A673 (cell line): ENCODE results near the gene CBX3. TPM values are rescaled to one million over a fixed set of nuclear protein-coding genes. Genes with fewer than 3 reads are reported as not detected.
"Not testable (repeated sequence)": the region's sequence is repeated elsewhere in the genome, so short reads cannot be mapped to it uniquely, and the experiment has no call there.

Experiments
- Bru-seq: library from RNA; stranded (reverse); fragments of 400-500 nt; gene quantifications from one replicate; lab custom pipeline; 2021; lab: Mats Ljungman, UMichigan
- BruChase-seq, 2 experiments: library from RNA; stranded (reverse); fragments of 400-500 nt; gene quantifications; one replicate each; lab custom pipeline; 2021; lab: Mats Ljungman, UMichigan
- BruUV-seq: library from RNA; stranded (reverse); fragments of 400-500 nt; replicated peaks from 2 replicates; lab custom pipeline; 2021; lab: Mats Ljungman, UMichigan
- CTCF ChIA-PET: fragments of 300-600 bp; sonication (Branson Sonifier 250); formaldehyde crosslinking; loops from one replicate; lab custom pipeline; 2022; ENCODE audit warnings: antibody characterized with exemption; lab: Charles Lee
- POLR2A ChIA-PET: fragments of 300-600 bp; sonication (Branson Sonifier 250); formaldehyde crosslinking; loops from one replicate; lab custom pipeline; 2022; ENCODE audit warnings: antibody characterized with exemption; ENCODE audit not compliant: low non-redundant PET; lab: Charles Lee
- DNase-seq: peaks from one replicate; pipeline ENCODE4 v3.0.0-alpha.2; 2015; ENCODE audit warnings: low spot score
- H3K27ac ChIP-seq: fragments of 200-600 bp; sonication (generic); 2 replicates; pipeline ENCODE4 v1.5.1; 2016; ENCODE audit warnings: mixed run types, low read depth, mild to moderate bottlenecking, mixed read lengths, antibody characterized with exemption, low read length; ENCODE audit not compliant: poor library complexity, severe bottlenecking
- H3K27me3 ChIP-seq: fragments of 200-600 bp; sonication (generic); replicated peaks from 2 replicates; pipeline ENCODE4 v1.6.1; 2017; ENCODE audit warnings: mixed run types, low read depth, mild to moderate bottlenecking, mixed read lengths, antibody characterized with exemption, low read length; ENCODE audit not compliant: insufficient read depth, poor library complexity
- H3K36me3 ChIP-seq: fragments of 200-600 bp; sonication (generic); 2 replicates; pipeline ENCODE4 v1.6.1; 2016; ENCODE audit warnings: mixed run types, mild to moderate bottlenecking, mixed read lengths, antibody characterized with exemption, low read length; ENCODE audit not compliant: insufficient read depth, poor library complexity, severe bottlenecking
- H3K4me1 ChIP-seq: fragments of 200-600 bp; sonication (generic); 2 replicates; pipeline ENCODE4 v1.6.1; 2017; ENCODE audit warnings: mixed run types, mild to moderate bottlenecking, mixed read lengths, antibody characterized with exemption, low read length; ENCODE audit not compliant: insufficient read depth, poor library complexity, severe bottlenecking
- H3K4me3 ChIP-seq: fragments of 200-600 bp; sonication (generic); 2 replicates; pipeline ENCODE4 v1.5.1; 2016; ENCODE audit warnings: low read depth, mixed run types, mild to moderate bottlenecking, mixed read lengths, low read length; ENCODE audit not compliant: poor library complexity, severe bottlenecking
- H3K9me3 ChIP-seq: fragments of 200-600 bp; sonication (generic); 2 replicates; pipeline ENCODE4 v1.6.1; 2016; ENCODE audit warnings: mixed run types, low read depth, mild to moderate bottlenecking, mixed read lengths, antibody characterized with exemption, low read length; ENCODE audit not compliant: poor library complexity, severe bottlenecking
- EZH2 ChIP-seq: fragments of 200-600 bp; sonication (generic); IDR thresholded peaks from 2 replicates; pipeline ENCODE4 v1.6.1; 2017; ENCODE audit warnings: borderline replicate concordance, low read depth, mild to moderate bottlenecking, mixed read lengths, antibody characterized with exemption, low read length; ENCODE audit not compliant: poor library complexity, severe bottlenecking
- intact Hi-C: fragments of 100-400 bp; cut with micrococcal nuclease; formaldehyde crosslinking; loops from one replicate; pipeline ENCODE4 v1.10.0; 2022; ENCODE audit not compliant: unreplicated experiment
- long read RNA-seq: library from polyadenylated mRNA; stranded (forward); transcript quantifications from one replicate; pipeline ENCODE4 v2.0.0, GENCODE V29; 2022
- total RNA-seq: library from RNA; stranded (reverse); gene quantifications from 2 replicates; pipeline ENCODE4 v1.2.3, GENCODE V29; 2021
- TF ChIP-seq, protein P1 (sequence below): fragments of 300-800, 200-600 bp; sonication (generic); conservative IDR thresholded peaks from 2 replicates; pipeline ENCODE4 v1.5.1; 2017; ENCODE audit warnings: low read depth, mild to moderate bottlenecking, antibody characterized with exemption, low read length, moderate library complexity, mixed read lengths

Gene CBX3
- total RNA-seq (228 TPM in 2 replicates), Bru-seq, nascent RNA (percentile 98 among the genes with signal in this experiment), BruChase-seq, experiment 1, labeled RNA remaining after a 2-hour chase (percentile 99 among the genes with signal in this experiment), BruChase-seq, experiment 2, labeled RNA remaining after a 6-hour chase (percentile 99 among the genes with signal in this experiment)
- long read RNA-seq, transcript CBX3-203 (6 exons, 1,717 nt): minor isoform, 8 of 615 reads
- long read RNA-seq, transcript CBX3-201 (6 exons, 2,128 nt): minor isoform, 14 of 615 reads
- long read RNA-seq, transcript CBX3-202 (6 exons, 1,857 nt): major isoform, 520 of 615 reads
- long read RNA-seq, partial matches to known transcripts: 25 of 615 reads
- long read RNA-seq, other reads (novel, unspliced or antisense): 46 of 615 reads

DNA sequence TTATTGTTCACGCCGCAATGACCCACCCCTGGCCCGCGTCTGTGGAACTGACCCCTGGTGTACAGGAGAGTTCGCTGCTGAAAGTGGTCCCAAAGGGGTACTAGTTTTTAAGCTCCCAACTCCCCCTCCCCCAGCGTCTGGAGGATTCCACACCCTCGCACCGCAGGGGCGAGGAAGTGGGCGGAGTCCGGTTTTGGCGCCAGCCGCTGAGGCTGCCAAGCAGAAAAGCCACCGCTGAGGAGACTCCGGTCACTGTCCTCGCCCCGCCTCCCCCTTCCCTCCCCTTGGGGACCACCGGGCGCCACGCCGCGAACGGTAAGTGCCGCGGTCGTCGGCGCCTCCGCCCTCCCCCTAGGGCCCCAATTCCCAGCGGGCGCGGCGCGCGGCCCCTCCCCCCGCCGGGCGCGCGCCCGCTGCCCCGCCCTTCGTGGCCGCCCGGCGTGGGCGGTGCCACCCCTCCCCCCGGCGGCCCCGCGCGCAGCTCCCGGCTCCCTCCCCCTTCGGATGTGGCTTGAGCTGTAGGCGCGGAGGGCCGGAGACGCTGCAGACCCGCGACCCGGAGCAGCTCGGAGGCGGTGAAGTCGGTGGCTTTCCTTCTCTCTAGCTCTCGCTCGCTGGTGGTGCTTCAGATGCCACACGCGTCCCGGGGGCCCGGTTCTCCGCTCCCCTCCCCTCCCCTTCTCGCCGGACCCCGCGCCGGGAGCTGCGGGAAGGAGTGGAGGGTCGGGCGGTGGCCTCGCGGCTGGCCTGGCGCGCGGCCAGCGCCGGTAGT is at the start of gene CBX3:
Gene CBX3, plus strand, starts transcription at position 499 of the 772 bp plus-strand sequence. CDS start 1,254 bp downstream, outside the sequence.
- TF ChIP-seq, protein P1, sequence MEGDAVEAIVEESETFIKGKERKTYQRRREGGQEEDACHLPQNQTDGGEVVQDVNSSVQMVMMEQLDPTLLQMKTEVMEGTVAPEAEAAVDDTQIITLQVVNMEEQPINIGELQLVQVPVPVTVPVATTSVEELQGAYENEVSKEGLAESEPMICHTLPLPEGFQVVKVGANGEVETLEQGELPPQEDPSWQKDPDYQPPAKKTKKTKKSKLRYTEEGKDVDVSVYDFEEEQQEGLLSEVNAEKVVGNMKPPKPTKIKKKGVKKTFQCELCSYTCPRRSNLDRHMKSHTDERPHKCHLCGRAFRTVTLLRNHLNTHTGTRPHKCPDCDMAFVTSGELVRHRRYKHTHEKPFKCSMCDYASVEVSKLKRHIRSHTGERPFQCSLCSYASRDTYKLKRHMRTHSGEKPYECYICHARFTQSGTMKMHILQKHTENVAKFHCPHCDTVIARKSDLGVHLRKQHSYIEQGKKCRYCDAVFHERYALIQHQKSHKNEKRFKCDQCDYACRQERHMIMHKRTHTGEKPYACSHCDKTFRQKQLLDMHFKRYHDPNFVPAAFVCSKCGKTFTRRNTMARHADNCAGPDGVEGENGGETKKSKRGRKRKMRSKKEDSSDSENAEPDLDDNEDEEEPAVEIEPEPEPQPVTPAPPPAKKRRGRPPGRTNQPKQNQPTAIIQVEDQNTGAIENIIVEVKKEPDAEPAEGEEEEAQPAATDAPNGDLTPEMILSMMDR: no peak
- no peak for TF ChIP-seq EZH2
- H3K27me3 ChIP-seq: no peaks in the 10 kb centered on the region
- intact Hi-C loops: loop anchor here (5.0 kb wide), 1 partner anchor 259 kb away; no protein-coding TSS in a partner anchor
- POLR2A ChIA-PET: interaction anchor here (0.5 to 0.6 kb wide), 4 partner anchors 14 to 148 kb away, joined by 3 to 4 read pairs (median 3); no protein-coding TSS in a partner anchor
- H3K4me1 ChIP-seq: peaks cover 24% of the 10 kb centered on the region
- H3K36me3 ChIP-seq: peaks cover 55% of the 10 kb centered on the region
- no TSS peak for BruUV-seq
- DNase-seq: peak; percentile 97
- peak within 1 kb of the TSS; percentile 100 for H3K27ac ChIP-seq
- H3K9me3 ChIP-seq: no peaks in the 10 kb centered on the region
- CTCF ChIA-PET: interaction anchor here (0.6 kb wide), 1 partner anchor 52 kb away, joined by 5 read pairs; no protein-coding TSS in a partner anchor
- H3K4me3 ChIP-seq: peak within 1 kb of the TSS; percentile 91

DNA sequence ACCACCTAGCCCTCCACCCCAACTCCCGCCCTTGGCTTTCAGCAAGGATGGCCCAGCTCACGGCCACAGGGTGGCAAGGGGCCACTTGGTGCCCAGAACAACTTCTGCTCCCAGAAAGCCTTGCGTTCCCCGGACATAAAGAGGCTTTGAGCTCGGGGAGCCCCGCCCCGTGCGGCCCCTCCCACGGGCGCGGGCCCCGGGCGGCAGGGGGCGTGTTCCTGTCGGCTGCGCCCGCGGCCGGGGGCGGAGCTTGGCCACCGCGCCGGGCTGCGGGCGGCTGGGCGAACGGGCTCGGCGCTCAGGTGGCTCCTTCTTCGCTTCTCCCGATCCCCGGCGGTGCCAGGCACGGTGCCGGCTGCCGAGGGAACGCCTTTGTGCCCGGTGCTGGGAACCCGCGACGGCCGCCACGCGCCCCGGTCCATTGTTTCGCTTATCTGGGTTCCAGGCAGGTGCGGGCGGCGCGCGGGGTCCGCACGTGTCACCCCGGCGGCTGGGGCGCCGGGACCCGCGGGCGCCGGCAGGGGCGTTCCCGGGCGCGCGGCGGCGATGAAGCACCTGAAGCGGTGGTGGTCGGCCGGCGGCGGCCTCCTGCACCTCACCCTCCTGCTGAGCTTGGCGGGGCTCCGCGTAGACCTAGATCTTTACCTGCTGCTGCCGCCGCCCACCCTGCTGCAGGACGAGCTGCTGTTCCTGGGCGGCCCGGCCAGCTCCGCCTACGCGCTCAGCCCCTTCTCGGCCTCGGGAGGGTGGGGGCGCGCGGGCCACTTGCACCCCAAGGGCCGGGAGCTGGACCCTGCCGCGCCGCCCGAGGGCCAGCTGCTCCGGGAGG is 49.4 kb upstream of the CBX3 start, which contains the start of gene NFE2L3:
Gene NFE2L3, plus strand, starts transcription at position 246 of the 829 bp plus-strand sequence. Its CDS starts 301 bp downstream, at position 547.
- DNase-seq: peak; percentile 88
- BruUV-seq: no TSS peak
- Histone ChIP-seq H3K9me3 (no peaks in the 10 kb centered on the region), H3K27ac (no peak within 1 kb of the TSS), H3K4me3 (peak within 1 kb of the TSS; percentile 72), H3K27me3 (no peaks in the 10 kb centered on the region), H3K36me3 (no peaks in the 10 kb centered on the region), H3K4me1 (peaks cover 13% of the 10 kb centered on the region)
- ChIA-PET POLR2A (interaction anchor here (0.6 to 1.0 kb wide), 2 partner anchors 53 to 61 kb away, joined by 3 read pairs; no protein-coding TSS in a partner anchor), CTCF (interaction anchor here (0.6 kb wide), 2 partner anchors 42 to 87 kb away, joined by 3 to 6 read pairs; no protein-coding TSS in a partner anchor)
- intact Hi-C loops: no loop called here
- TF ChIP-seq, protein P1: no peak
- TF ChIP-seq EZH2: no peak

DNA sequence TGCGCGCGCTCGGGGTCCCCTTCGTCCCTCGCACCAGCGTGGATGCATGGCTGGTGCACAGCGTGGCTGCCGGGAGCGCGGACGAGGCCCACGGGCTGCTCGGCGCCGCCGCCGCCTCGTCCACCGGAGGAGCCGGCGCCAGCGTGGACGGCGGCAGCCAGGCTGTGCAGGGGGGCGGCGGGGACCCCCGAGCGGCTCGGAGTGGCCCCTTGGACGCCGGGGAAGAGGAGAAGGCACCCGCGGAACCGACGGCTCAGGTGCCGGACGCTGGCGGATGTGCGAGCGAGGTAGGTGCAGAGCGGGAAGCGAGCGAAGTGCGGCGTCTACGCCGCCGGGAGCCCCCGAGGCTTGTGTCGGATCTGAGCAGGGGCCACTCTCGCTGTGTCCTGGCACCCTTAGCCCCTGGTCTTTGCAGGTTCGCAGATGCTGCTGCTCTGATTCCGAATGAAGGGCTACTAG is 48.7 kb upstream of the CBX3 start:
- CTCF ChIA-PET, H3K27ac ChIP-seq, intact Hi-C loops, H3K9me3 ChIP-seq, POLR2A ChIA-PET, H3K36me3 ChIP-seq, DNase-seq, BruUV-seq, H3K27me3 ChIP-seq: not testable (repeated sequence)
- H3K4me1 ChIP-seq: peaks cover 13% of the 10 kb centered on the region
- H3K4me3 ChIP-seq: peak overlapping the region; percentile 72
